Metanephros (tissue), 1 donor: ENCODE results near the gene NUF2. TPM values are rescaled to one million over a fixed set of nuclear protein-coding genes. Genes with fewer than 3 reads are reported as not detected.

Experiments
- total RNA-seq: library from RNA; depleted of rRNA; stranded (reverse); fragments of >200 nt; gene quantifications from one replicate; pipeline ENCODE4 v1.2.3, GENCODE V29; 2014

NUF2 gene
- total RNA-seq = 14.4 TPM

DNA sequence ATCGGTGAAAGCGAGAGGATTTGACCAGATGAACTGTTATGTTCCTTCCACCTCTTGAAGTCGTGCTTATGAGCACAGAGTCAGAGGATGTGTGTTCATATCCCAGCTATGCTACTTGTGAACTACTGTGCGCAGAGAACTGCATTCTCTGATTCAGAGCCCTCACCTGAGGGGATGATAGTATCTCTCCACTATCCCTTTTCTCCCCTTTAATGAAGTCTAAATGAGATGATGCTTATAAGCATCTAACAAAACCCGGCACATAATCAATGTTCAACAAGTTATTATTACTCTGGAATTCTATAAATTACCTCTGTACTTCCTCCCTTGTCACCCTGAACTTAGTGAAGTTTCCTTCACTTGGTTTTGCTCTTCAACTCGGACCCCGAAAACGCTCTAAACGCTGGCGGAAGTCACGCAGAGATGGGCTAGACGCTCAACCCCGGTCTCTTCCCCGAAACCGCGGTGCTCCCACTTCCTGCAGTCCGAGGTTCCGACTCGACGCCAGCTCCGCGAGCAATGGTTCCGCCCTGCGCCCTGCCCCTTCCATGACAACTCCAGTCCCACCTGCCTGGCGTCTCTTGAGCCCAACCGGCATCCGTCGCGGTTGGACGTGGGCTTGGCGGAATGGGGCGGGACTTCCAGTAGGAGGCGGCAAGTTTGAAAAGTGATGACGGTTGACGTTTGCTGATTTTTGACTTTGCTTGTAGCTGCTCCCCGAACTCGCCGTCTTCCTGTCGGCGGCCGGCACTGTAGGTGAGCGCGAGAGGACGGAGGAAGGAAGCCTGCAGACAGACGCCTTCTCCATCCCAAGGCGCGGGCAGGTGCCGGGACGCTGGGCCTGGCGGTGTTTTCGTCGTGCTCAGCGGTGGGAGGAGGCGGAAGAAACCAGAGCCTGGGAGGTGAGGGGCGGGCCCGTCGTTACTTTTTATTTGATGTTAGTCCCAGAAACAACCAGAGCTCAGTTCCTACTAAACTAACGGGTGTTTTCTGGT lies at the start of gene NUF2:
Gene NUF2, plus strand, starts transcription at position 644 of the 995 bp plus-strand sequence. CDS start 4,098 bp downstream, outside the sequence.

Other genes starting within 250 kb of the NUF2 start
- 16.3 TPM for gene RGS5, start 119.0 kb upstream of the NUF2 start, total RNA-seq